PC-3 (cell line): Measurements from ENCODE around the gene NPEPL1. TPM values are rescaled to one million over a fixed set of nuclear protein-coding genes. Genes with fewer than 3 reads are reported as not detected.

ENCODE experiments used
- ATAC-seq: fragments of 200-7000 bp; cut with Tn5 transposase; 2 replicates; pipeline ENCODE4 v1.9.1; 2020; ENCODE audit warnings: mild to moderate bottlenecking, moderate library complexity
- BruUV-seq: library from RNA; stranded (reverse); fragments of 400-500 nt; replicated peaks from 2 replicates; lab custom pipeline; 2021; lab: Mats Ljungman, UMichigan
- CTCF ChIA-PET: fragments of 300-600 bp; sonication (Branson Sonifier 250); formaldehyde crosslinking; loops from one replicate; lab custom pipeline; 2022; ENCODE audit warnings: antibody characterized with exemption; lab: Charles Lee
- POLR2A ChIA-PET: fragments of 300-600 bp; sonication (Branson Sonifier 250); formaldehyde crosslinking; loops from one replicate; lab custom pipeline; 2022; ENCODE audit warnings: antibody characterized with exemption; ENCODE audit not compliant: unreplicated experiment; lab: Charles Lee
- DNase-seq: peaks from one replicate; pipeline ENCODE4 v3.0.0-alpha.2; 2015
- H2AFZ ChIP-seq: fragments of 300-600 bp; sonication (generic); 2 replicates; pipeline ENCODE4 v1.6.0; 2016; ENCODE audit warnings: antibody characterized with exemption, low read length
- H3F3A ChIP-seq: fragments of 300-600 bp; sonication (generic); one replicate; pipeline ENCODE4 v1.6.0; 2017; ENCODE audit warnings: antibody characterized with exemption, low read length, control low read depth, mild to moderate bottlenecking; ENCODE audit not compliant: unreplicated experiment
- H3K27ac ChIP-seq: fragments of 300-600 bp; sonication (generic); 2 replicates; pipeline ENCODE4 v1.5.1; 2016; ENCODE audit warnings: mild to moderate bottlenecking, low read length
- H3K27me3 ChIP-seq: fragments of 300-600 bp; sonication (generic); 2 replicates; pipeline ENCODE4 v1.6.1; 2016; ENCODE audit warnings: low read length, mixed read lengths
- H3K36me3 ChIP-seq: fragments of 300-600 bp; sonication (generic); 2 replicates; pipeline ENCODE4 v1.6.1; 2016; ENCODE audit warnings: low read depth, mixed run types, low read length, mixed read lengths
- H3K4me1 ChIP-seq: fragments of 300-600 bp; sonication (generic); 2 replicates; pipeline ENCODE4 v1.5.1; 2016; ENCODE audit warnings: low read length; ENCODE audit not compliant: insufficient read depth
- H3K4me2 ChIP-seq: fragments of 300-600 bp; sonication (generic); 2 replicates; pipeline ENCODE4 v1.6.0; 2016; ENCODE audit warnings: low read length
- H3K4me3 ChIP-seq: fragments of 300-600 bp; sonication (generic); 2 replicates; pipeline ENCODE4 v1.5.1; 2016; ENCODE audit warnings: mild to moderate bottlenecking, low read length, mixed read lengths
- H3K79me2 ChIP-seq: fragments of 300-600 bp; sonication (generic); 2 replicates; pipeline ENCODE4 v1.6.1; 2017; ENCODE audit warnings: low read length, mixed read lengths
- H3K9ac ChIP-seq: fragments of 300-600 bp; sonication (generic); 2 replicates; pipeline ENCODE4 v1.6.0; 2016; ENCODE audit warnings: mild to moderate bottlenecking, low read length
- H3K9me2 ChIP-seq: fragments of 300-600 bp; sonication (generic); replicated peaks from 2 replicates; pipeline ENCODE4 v1.6.1; 2016; ENCODE audit warnings: mixed run types, low read length, mixed read lengths
- H3K9me3 ChIP-seq: fragments of 300-600 bp; sonication (generic); 2 replicates; pipeline ENCODE4 v1.6.1; 2016; ENCODE audit warnings: low read length, mixed read lengths
- H4K20me1 ChIP-seq: fragments of 300-600 bp; sonication (generic); 2 replicates; pipeline ENCODE4 v1.6.1; 2016; ENCODE audit warnings: low read length, mixed read lengths
- CTCF ChIP-seq: fragments of 300-600 bp; sonication (generic); conservative IDR thresholded peaks from 2 replicates; pipeline ENCODE4 v1.5.1; 2017; ENCODE audit warnings: antibody characterized with exemption, low read depth, mild to moderate bottlenecking, low read length
- EZH2 ChIP-seq: fragments of 300-600 bp; sonication (generic); IDR thresholded peaks from one replicate; pipeline ENCODE4 v1.6.1; 2017; ENCODE audit warnings: antibody characterized with exemption, mild to moderate bottlenecking, low read length; ENCODE audit not compliant: unreplicated experiment
- EZH2phosphoT487 ChIP-seq: fragments of 300-600 bp; sonication (generic); IDR thresholded peaks from 2 replicates; pipeline ENCODE4 v1.6.1; 2018; ENCODE audit warnings: mild to moderate bottlenecking, antibody characterized with exemption, low read length, borderline replicate concordance
- intact Hi-C: fragments of 100-400 bp; cut with micrococcal nuclease; formaldehyde crosslinking; loops from 2 replicates; pipeline ENCODE4 v1.9.0; 2023
- total RNA-seq: library from RNA; depleted of rRNA; stranded (reverse); fragments of >200 nt; gene quantifications from 2 replicates; pipeline ENCODE4 v1.2.3, GENCODE V29; 2014

The NPEPL1 gene
- total RNA-seq, 1 experiment from 2014 or later = 49.7 TPM

DNA sequence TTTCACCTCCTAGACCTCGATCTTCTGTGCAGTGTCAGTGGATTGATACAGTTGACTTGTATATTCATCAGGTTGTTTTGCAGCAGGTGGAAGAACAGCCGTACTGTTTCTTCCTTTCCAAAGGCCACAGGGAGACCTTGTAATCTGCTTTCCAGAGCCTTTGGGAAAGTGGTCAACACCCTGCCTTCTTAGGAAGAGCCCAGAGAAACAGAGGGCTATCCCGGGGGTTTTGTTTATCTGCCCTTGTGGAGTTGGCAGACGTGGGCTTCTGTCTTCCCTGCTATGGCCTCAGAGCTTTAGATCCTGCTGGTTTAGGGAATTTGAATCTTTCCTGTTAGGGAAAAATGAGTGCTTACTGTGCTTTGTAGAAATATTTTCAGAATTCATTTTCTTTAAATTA is 21.9 kb upstream of the NPEPL1 start:
- Histone ChIP-seq H3K27ac (no peak overlapping the region), H3K4me2 (no peak overlapping the region), H3K9ac (no peak overlapping the region), H3K9me3 (no peaks in the 10 kb centered on the region), H3F3A (no peaks in the 10 kb centered on the region), H3K27me3 (no peaks in the 10 kb centered on the region), H3K36me3 (peaks cover 74% of the 10 kb centered on the region), H4K20me1 (no peaks in the 10 kb centered on the region; the same call in 1 of the 2 replicates), H3K79me2 (peaks cover 24% of the 10 kb centered on the region), H3K4me1 (no peaks in the 10 kb centered on the region), H3K4me3 (no peak overlapping the region), H2AFZ (no peak overlapping the region), H3K9me2 (no peaks in the 10 kb centered on the region)
- no peak for TF ChIP-seq EZH2phosphoT487
- no peak for TF ChIP-seq EZH2
- TF ChIP-seq CTCF = no peak
- ChIA-PET POLR2A (no interaction called here), CTCF (no interaction called here)
- DNase-seq (no peak), ATAC-seq (no peak)
- intact Hi-C loops = no loop called here
- BruUV-seq = no TSS peak

DNA sequence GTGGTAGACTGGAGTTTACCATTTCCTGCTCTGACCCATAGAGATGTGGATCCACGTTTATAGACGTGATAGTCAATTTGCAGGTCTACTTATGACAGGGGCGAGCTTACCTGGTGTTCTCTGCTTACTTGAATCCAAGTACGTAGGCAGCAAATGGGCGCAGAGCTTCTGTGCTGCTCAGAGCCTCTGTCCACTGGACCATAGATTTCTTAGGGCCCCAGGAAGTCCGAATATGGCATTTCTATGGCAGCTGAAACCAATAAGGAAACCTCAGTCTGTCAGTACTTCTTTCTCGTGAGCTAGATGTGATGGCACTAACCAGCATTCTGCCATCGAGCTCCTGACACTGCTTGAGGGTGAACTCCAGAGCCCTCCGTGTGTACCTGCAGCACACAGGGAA is 19.5 kb upstream of the NPEPL1 start:
- TF ChIP-seq EZH2 = no peak
- TF ChIP-seq CTCF = no peak
- TF ChIP-seq EZH2phosphoT487 = no peak
- peaks cover 82% of the 10 kb centered on the region for H3K36me3 ChIP-seq
- DNase-seq (no peak), ATAC-seq (no peak)
- intact Hi-C loops = no loop called here
- CTCF ChIA-PET = interaction anchor here (0.5 kb wide), 1 partner anchor 179 kb away, joined by 3 read pairs; no protein-coding TSS in a partner anchor
- no TSS peak for BruUV-seq
- no peaks in the 10 kb centered on the region for H3K9me2 ChIP-seq
- H3K4me2 ChIP-seq = no peak overlapping the region
- no peaks in the 10 kb centered on the region for H4K20me1 ChIP-seq
- H2AFZ ChIP-seq = no peak overlapping the region
- H3F3A ChIP-seq = no peaks in the 10 kb centered on the region
- POLR2A ChIA-PET = interaction anchor here (0.6 kb wide), 1 partner anchor 250 kb away, joined by 3 read pairs; no protein-coding TSS in a partner anchor
- H3K79me2 ChIP-seq = no peaks in the 10 kb centered on the region
- H3K27ac ChIP-seq = no peak overlapping the region
- no peaks in the 10 kb centered on the region for H3K9me3 ChIP-seq
- H3K9ac ChIP-seq = no peak overlapping the region
- H3K4me3 ChIP-seq = no peak overlapping the region
- H3K27me3 ChIP-seq = no peaks in the 10 kb centered on the region
- no peaks in the 10 kb centered on the region for H3K4me1 ChIP-seq

DNA sequence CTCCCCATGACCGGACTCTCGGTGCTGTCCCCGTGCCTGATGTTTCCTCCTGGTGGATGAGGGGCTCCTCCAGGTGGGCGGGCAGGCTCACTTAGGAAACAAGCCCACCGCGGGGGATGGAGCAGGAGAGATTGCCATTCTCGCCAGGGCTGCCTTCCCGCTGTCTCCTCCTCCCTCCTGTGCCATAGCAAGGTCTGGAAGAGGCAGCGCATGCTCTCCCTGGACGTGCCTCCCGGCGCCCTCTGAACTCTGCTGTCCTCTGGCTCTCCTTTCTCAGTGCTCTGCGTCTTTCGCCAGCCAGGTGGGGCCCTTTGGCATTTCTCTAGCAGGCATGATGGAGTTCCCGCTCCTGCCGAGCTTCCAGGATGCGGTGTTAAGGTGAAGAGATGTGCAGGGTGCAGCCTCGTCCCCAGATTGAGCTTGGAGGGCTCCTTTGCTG is 17.4 kb upstream of the NPEPL1 start:
- Histone ChIP-seq H3K27me3 (no peaks in the 10 kb centered on the region), H3K27ac (no peak overlapping the region), H4K20me1 (no peaks in the 10 kb centered on the region), H3K4me3 (no peak overlapping the region), H3K4me1 (no peaks in the 10 kb centered on the region), H2AFZ (no peak overlapping the region), H3K9me2 (no peaks in the 10 kb centered on the region), H3F3A (no peaks in the 10 kb centered on the region), H3K9ac (no peak overlapping the region), H3K36me3 (peaks cover 79% of the 10 kb centered on the region), H3K79me2 (no peaks in the 10 kb centered on the region), H3K4me2 (no peak overlapping the region), H3K9me3 (no peaks in the 10 kb centered on the region)
- ChIA-PET POLR2A (no interaction called here), CTCF (no interaction called here)
- no TSS peak for BruUV-seq
- no peak for ATAC-seq
- DNase-seq = no peak
- TF ChIP-seq CTCF (no peak), EZH2phosphoT487 (no peak), EZH2 (no peak)
- intact Hi-C loops = no loop called here
